HepG2 (cell line): Measurements from ENCODE around the gene NDUFS7.

ENCODE experiments used
- E2F5 ChIP-seq: sonication (generic); formaldehyde crosslinking; conservative IDR thresholded peaks from 2 replicates; pipeline ENCODE4 v1.4.0; 2020; ENCODE audit warnings: missing genetic modification reagents
- ELF1 ChIP-seq: sonication (generic); formaldehyde crosslinking; IDR thresholded peaks from 2 replicates; pipeline ENCODE4 v1.4.0; 2020; ENCODE audit warnings: missing genetic modification reagents
- EZH2 ChIP-seq: conservative IDR thresholded peaks from 2 replicates; pipeline ENCODE4 v1.6.1; 2012; ENCODE audit warnings: mild to moderate bottlenecking, low read depth, low read length, moderate library complexity
- RBAK ChIP-seq: sonication (generic); formaldehyde crosslinking; IDR thresholded peaks from 2 replicates; pipeline ENCODE4 v1.5.1; 2020; ENCODE audit warnings: mild to moderate bottlenecking, missing genetic modification reagents
- SMAD1 ChIP-seq: sonication (generic); formaldehyde crosslinking; IDR thresholded peaks from 2 replicates; pipeline ENCODE4 v1.4.0; 2020; ENCODE audit warnings: missing genetic modification reagents, low read depth, mild to moderate bottlenecking, borderline replicate concordance
- TF ChIP-seq, protein P1 (sequence below): sonication (generic); formaldehyde crosslinking; IDR thresholded peaks from 2 replicates; pipeline ENCODE4 v1.5.0; 2020; ENCODE audit warnings: mild to moderate bottlenecking, missing genetic modification reagents, moderate library complexity
- TF ChIP-seq, protein P2 (sequence below): sonication (generic); formaldehyde crosslinking; IDR thresholded peaks from 2 replicates; pipeline ENCODE4 v1.4.0; 2020; ENCODE audit warnings: low read depth, mild to moderate bottlenecking, missing genetic modification reagents
- TF ChIP-seq, protein P3 (sequence below): IDR thresholded peaks from 2 replicates; pipeline ENCODE4 v1.6.1; 2016; ENCODE audit warnings: missing biosample characterization, missing genetic modification reagents, low read depth

GRCh38 chr19:1392407-1392806 is 8.7 kb downstream of the NDUFS7 start:
- TF ChIP-seq RBAK (CRISPR knock-in tag) (no peak), E2F5 (CRISPR knock-in tag) (no peak), EZH2 (no peak), ELF1 (CRISPR knock-in tag) (no peak), SMAD1 (CRISPR knock-in tag) (no peak)
- TF ChIP-seq, protein P1, sequence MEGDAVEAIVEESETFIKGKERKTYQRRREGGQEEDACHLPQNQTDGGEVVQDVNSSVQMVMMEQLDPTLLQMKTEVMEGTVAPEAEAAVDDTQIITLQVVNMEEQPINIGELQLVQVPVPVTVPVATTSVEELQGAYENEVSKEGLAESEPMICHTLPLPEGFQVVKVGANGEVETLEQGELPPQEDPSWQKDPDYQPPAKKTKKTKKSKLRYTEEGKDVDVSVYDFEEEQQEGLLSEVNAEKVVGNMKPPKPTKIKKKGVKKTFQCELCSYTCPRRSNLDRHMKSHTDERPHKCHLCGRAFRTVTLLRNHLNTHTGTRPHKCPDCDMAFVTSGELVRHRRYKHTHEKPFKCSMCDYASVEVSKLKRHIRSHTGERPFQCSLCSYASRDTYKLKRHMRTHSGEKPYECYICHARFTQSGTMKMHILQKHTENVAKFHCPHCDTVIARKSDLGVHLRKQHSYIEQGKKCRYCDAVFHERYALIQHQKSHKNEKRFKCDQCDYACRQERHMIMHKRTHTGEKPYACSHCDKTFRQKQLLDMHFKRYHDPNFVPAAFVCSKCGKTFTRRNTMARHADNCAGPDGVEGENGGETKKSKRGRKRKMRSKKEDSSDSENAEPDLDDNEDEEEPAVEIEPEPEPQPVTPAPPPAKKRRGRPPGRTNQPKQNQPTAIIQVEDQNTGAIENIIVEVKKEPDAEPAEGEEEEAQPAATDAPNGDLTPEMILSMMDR (CRISPR knock-in tag), result no peak
- TF ChIP-seq, protein P2, sequence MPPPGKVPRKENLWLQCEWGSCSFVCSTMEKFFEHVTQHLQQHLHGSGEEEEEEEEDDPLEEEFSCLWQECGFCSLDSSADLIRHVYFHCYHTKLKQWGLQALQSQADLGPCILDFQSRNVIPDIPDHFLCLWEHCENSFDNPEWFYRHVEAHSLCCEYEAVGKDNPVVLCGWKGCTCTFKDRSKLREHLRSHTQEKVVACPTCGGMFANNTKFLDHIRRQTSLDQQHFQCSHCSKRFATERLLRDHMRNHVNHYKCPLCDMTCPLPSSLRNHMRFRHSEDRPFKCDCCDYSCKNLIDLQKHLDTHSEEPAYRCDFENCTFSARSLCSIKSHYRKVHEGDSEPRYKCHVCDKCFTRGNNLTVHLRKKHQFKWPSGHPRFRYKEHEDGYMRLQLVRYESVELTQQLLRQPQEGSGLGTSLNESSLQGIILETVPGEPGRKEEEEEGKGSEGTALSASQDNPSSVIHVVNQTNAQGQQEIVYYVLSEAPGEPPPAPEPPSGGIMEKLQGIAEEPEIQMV (CRISPR knock-in tag), result no peak
- TF ChIP-seq, protein P3, sequence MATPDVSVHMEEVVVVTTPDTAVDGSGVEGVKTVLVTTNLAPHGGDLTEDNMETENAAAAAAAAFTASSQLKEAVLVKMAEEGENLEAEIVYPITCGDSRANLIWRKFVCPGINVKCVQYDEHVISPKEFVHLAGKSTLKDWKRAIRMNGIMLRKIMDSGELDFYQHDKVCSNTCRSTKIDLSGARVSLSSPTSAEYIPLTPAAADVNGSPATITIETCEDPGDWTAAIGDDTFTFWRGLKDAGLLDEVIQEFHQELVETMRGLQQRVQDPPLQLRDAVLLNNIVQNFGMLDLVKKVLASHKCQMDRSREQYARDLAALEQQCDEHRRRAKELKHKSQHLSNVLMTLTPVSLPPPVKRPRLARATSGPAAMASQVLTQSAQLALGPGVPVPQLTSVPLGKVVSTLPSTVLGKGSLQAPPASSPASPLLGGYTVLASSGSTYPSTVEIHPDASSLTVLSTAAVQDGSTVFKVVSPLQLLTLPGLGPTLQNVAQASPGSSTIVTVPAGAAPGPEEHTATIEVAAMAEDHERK, result no peak
